ENCODE measurements around the gene AK5.
A peak's percentile ranks its signal among the peaks of the same experiment; 100 is the strongest.
"Not testable (repeated sequence)": the region's sequence is repeated elsewhere in the genome, so short reads cannot be mapped to it uniquely, and the experiment has no call there.

Gene AK5

GRCh38 chr1:77310924-77311323 lies 29.1 kb downstream of the AK5 start:
- TF ChIP-seq EZH2phosphoT487 (IDR thresholded peaks at IDR 0.05; ENCODE audit: low read depth), result no peak
- no peak for TF ChIP-seq CTCF (IDR thresholded peaks at IDR 0.05; ENCODE audit: low read depth, low read length)

GRCh38 chr1:77312364-77312763 lies 30.5 kb downstream of the AK5 start:
- not testable (repeated sequence) for H3K4me1 ChIP-seq (ENCODE audit: low read length); H3K4me2 ChIP-seq (ENCODE audit: low read length); H3K27ac ChIP-seq (ENCODE audit: low read length); H3K4me3 ChIP-seq (ENCODE audit: low read length); H4K20me1 ChIP-seq (ENCODE audit: insufficient read depth, low read length); H3K36me3 ChIP-seq (replicated peaks; ENCODE audit: low read depth, low read length); H2AFZ ChIP-seq (ENCODE audit: low read depth, low read length); H3K27me3 ChIP-seq (ENCODE audit: low read depth, low read length); H3K9me3 ChIP-seq (ENCODE audit: insufficient read depth, low read length); H3K79me2 ChIP-seq (ENCODE audit: low read length); H3K9ac ChIP-seq (ENCODE audit: low read length)

More at GRCh38 chr1:77310924-77311323, 29.1 kb downstream of the AK5 start:
- Histone ChIP-seq H3K79me2 (ENCODE audit: low read length) (no peaks in the 10 kb centered on the region), H3K9me3 (ENCODE audit: insufficient read depth, low read length) (no peaks in the 10 kb centered on the region), H4K20me1 (ENCODE audit: insufficient read depth, low read length) (no peaks in the 10 kb centered on the region), H3K27me3 (ENCODE audit: low read depth, low read length) (no peaks in the 10 kb centered on the region), H3K4me3 (ENCODE audit: low read length) (no peak overlapping the region), H2AFZ (ENCODE audit: low read depth, low read length) (no peak overlapping the region), H3K4me2 (ENCODE audit: low read length) (no peak overlapping the region), H3K9ac (ENCODE audit: low read length) (no peak overlapping the region), H3K27ac (ENCODE audit: low read length) (no peak overlapping the region), H3K36me3 (replicated peaks; ENCODE audit: low read depth, low read length) (no peaks in the 10 kb centered on the region), H3K4me1 (ENCODE audit: low read length) (no peaks in the 10 kb centered on the region)

GRCh38 chr1:77313491-77313890 lies 31.7 kb downstream of the AK5 start:
- Histone ChIP-seq H3K27ac (ENCODE audit: low read length) (no peak overlapping the region), H3K9ac (ENCODE audit: low read length) (no peak overlapping the region), H3K4me1 (ENCODE audit: low read length) (no peaks in the 10 kb centered on the region), H3K36me3 (replicated peaks; ENCODE audit: low read depth, low read length) (no peaks in the 10 kb centered on the region), H3K4me2 (ENCODE audit: low read length) (peak overlapping the region; percentile 59), H3K4me3 (ENCODE audit: low read length) (peak overlapping the region; percentile 52), H3K79me2 (ENCODE audit: low read length) (no peaks in the 10 kb centered on the region), H4K20me1 (ENCODE audit: insufficient read depth, low read length) (no peaks in the 10 kb centered on the region), H3K9me3 (ENCODE audit: insufficient read depth, low read length) (no peaks in the 10 kb centered on the region), H2AFZ (ENCODE audit: low read depth, low read length) (peak overlapping the region; percentile 83), H3K27me3 (ENCODE audit: low read depth, low read length) (no peaks in the 10 kb centered on the region)
- peak; percentile 35 for TF ChIP-seq CTCF (IDR thresholded peaks at IDR 0.05; ENCODE audit: low read depth, low read length)
- TF ChIP-seq EZH2phosphoT487 (IDR thresholded peaks at IDR 0.05; ENCODE audit: low read depth), result no peak

- no peak overlapping the region for H2AFZ ChIP-seq (ENCODE audit: low read depth, low read length)
- no peak overlapping the region for H3K4me2 ChIP-seq (ENCODE audit: low read length)
Observed at GRCh38 chr1:77316006-77316405, 34.2 kb downstream of the AK5 start.

More at GRCh38 chr1:77316006-77316405, 34.2 kb downstream of the AK5 start:
- Histone ChIP-seq H3K4me3 (ENCODE audit: low read length) (no peak overlapping the region), H3K27ac (ENCODE audit: low read length) (no peak overlapping the region), H3K27me3 (ENCODE audit: low read depth, low read length) (no peaks in the 10 kb centered on the region), H3K4me1 (ENCODE audit: low read length) (no peaks in the 10 kb centered on the region), H3K9me3 (ENCODE audit: insufficient read depth, low read length) (no peaks in the 10 kb centered on the region), H3K36me3 (replicated peaks; ENCODE audit: low read depth, low read length) (no peaks in the 10 kb centered on the region), H3K9ac (ENCODE audit: low read length) (no peak overlapping the region), H3K79me2 (ENCODE audit: low read length) (no peaks in the 10 kb centered on the region), H4K20me1 (ENCODE audit: insufficient read depth, low read length) (no peaks in the 10 kb centered on the region)
- TF ChIP-seq CTCF (IDR thresholded peaks at IDR 0.05; ENCODE audit: low read depth, low read length) (no peak), EZH2phosphoT487 (IDR thresholded peaks at IDR 0.05; ENCODE audit: low read depth) (no peak)

Data from OCI-LY3 (cell line).